MCF 10A (cell line): ENCODE measurements around the gene HSPA1L. TPM values are rescaled to one million over a fixed set of nuclear protein-coding genes. Genes with fewer than 3 reads are reported as not detected.
"Not testable (repeated sequence)": the region's sequence is repeated elsewhere in the genome, so short reads cannot be mapped to it uniquely, and the experiment has no call there.

Source experiments
- BruUV-seq: library from RNA; stranded (reverse); fragments of 400-500 nt; replicated peaks from 2 replicates; lab custom pipeline; 2021; lab: Mats Ljungman, UMichigan
- CTCF ChIA-PET: fragments of 300-600 bp; sonication (Branson Sonifier 250); formaldehyde crosslinking; extraction: SDS; loops from one replicate; lab custom pipeline; 2021; ENCODE audit warnings: antibody characterized with exemption, inconsistent platforms; lab: Yijun Ruan, JAX
- POLR2A ChIA-PET: fragments of 300-600, 350-650 bp; sonication (Branson Sonifier 250); formaldehyde crosslinking; extraction: SDS; loops from one replicate; lab custom pipeline; 2020; ENCODE audit warnings: antibody characterized with exemption, inconsistent platforms; lab: Yijun Ruan, JAX
- DNase-seq: peaks from one replicate; pipeline ENCODE4 v3.0.0-alpha.2; 2018; ENCODE audit not compliant: unreplicated experiment
- H3K27ac Mint-ChIP-seq: one replicate; pipeline ENCODE4 v1.8.0; 2022; ENCODE audit warnings: mild to moderate bottlenecking, low read depth, mixed read lengths; ENCODE audit not compliant: unreplicated experiment
- H3K27me3 Mint-ChIP-seq: one replicate; pipeline ENCODE4 v1.8.0; 2022; ENCODE audit warnings: mixed read lengths; ENCODE audit not compliant: insufficient read depth, unreplicated experiment
- H3K36me3 Mint-ChIP-seq: one replicate; pipeline ENCODE4 v1.8.0; 2022; ENCODE audit warnings: mild to moderate bottlenecking, moderate library complexity, mixed read lengths; ENCODE audit not compliant: insufficient read depth, unreplicated experiment
- H3K4me1 Mint-ChIP-seq: one replicate; pipeline ENCODE4 v1.8.0; 2022; ENCODE audit warnings: mixed read lengths; ENCODE audit not compliant: insufficient read depth, unreplicated experiment
- H3K4me3 Mint-ChIP-seq: one replicate; pipeline ENCODE4 v1.8.0; 2022; ENCODE audit warnings: mild to moderate bottlenecking, moderate library complexity, mixed read lengths; ENCODE audit not compliant: unreplicated experiment
- H3K9me3 Mint-ChIP-seq: one replicate; pipeline ENCODE4 v1.8.0; 2022; ENCODE audit warnings: mixed read lengths; ENCODE audit not compliant: unreplicated experiment
- intact Hi-C: fragments of 100-400 bp; cut with micrococcal nuclease; formaldehyde crosslinking; loops from 2 replicates; pipeline ENCODE4 v1.14.1; 2022
- total RNA-seq: library from RNA; stranded (reverse); gene quantifications from 2 replicates; pipeline ENCODE4 v1.2.3, GENCODE V29; 2022
- TF ChIP-seq, protein P1 (sequence below): fragments of 200-600 bp; IDR thresholded peaks from one replicate; pipeline ENCODE4 v1.8.0; 2022; ENCODE audit warnings: antibody characterized with exemption, mild to moderate bottlenecking; ENCODE audit not compliant: unreplicated experiment

Gene HSPA1L
- total RNA-seq, 1 experiment from 2014 or later: 0.35 TPM

- no peaks in the 10 kb centered on the region for H3K9me3 Mint-ChIP-seq
- H3K36me3 Mint-ChIP-seq: peaks cover 60% of the 10 kb centered on the region
- H3K4me1 Mint-ChIP-seq: peaks cover 31% of the 10 kb centered on the region
- POLR2A ChIA-PET: interaction anchor here (0.6 to 3.2 kb wide), 29 partner anchors 9 to 403 kb away, joined by 3 to 79 read pairs (median 6); partner anchors contain the start of genes ABHD16A, BAG6, C6orf47 and CLIC1
- no peak for DNase-seq
- peak overlapping the region; percentile 99 for H3K4me3 Mint-ChIP-seq
- BruUV-seq: TSS peak; percentile 47
- intact Hi-C loops: loop anchor here (2.0 kb wide), 2 partner anchors 36 to 66 kb away; partner anchors contain the start of gene DDAH2
- TF ChIP-seq, protein P1, sequence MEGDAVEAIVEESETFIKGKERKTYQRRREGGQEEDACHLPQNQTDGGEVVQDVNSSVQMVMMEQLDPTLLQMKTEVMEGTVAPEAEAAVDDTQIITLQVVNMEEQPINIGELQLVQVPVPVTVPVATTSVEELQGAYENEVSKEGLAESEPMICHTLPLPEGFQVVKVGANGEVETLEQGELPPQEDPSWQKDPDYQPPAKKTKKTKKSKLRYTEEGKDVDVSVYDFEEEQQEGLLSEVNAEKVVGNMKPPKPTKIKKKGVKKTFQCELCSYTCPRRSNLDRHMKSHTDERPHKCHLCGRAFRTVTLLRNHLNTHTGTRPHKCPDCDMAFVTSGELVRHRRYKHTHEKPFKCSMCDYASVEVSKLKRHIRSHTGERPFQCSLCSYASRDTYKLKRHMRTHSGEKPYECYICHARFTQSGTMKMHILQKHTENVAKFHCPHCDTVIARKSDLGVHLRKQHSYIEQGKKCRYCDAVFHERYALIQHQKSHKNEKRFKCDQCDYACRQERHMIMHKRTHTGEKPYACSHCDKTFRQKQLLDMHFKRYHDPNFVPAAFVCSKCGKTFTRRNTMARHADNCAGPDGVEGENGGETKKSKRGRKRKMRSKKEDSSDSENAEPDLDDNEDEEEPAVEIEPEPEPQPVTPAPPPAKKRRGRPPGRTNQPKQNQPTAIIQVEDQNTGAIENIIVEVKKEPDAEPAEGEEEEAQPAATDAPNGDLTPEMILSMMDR: no peak
- no peaks in the 10 kb centered on the region for H3K27me3 Mint-ChIP-seq
- CTCF ChIA-PET: interaction anchor here (0.6 to 2.8 kb wide), 6 partner anchors 8 to 354 kb away, joined by 4 to 22 read pairs (median 4); partner anchors contain the start of genes CLIC1 and LSM2
- peak overlapping the region; percentile 98 for H3K27ac Mint-ChIP-seq
Observed at GRCh38 chr6:31794866-31795615, 20.0 kb downstream of the HSPA1L start.

- no peaks in the 10 kb centered on the region for H3K27me3 Mint-ChIP-seq
- peaks cover 60% of the 10 kb centered on the region for H3K36me3 Mint-ChIP-seq
- peak overlapping the region; percentile 99 for H3K4me3 Mint-ChIP-seq
- no peaks in the 10 kb centered on the region for H3K9me3 Mint-ChIP-seq
- H3K27ac Mint-ChIP-seq: peak overlapping the region; percentile 98
- CTCF ChIA-PET: interaction anchor here (0.6 to 0.9 kb wide), 5 partner anchors 9 to 355 kb away, joined by 4 to 5 read pairs (median 4); partner anchors contain the start of gene CLIC1
- TSS peak; percentile 76 for BruUV-seq
- POLR2A ChIA-PET: interaction anchor here (0.6 to 3.2 kb wide), 25 partner anchors 10 to 834 kb away, joined by 3 to 79 read pairs (median 6); partner anchors contain the start of genes ABHD16A, C6orf47, CLIC1 and DDAH2
- TF ChIP-seq, protein P1: no peak
- intact Hi-C loops: loop anchor here (2.0 kb wide), 2 partner anchors 36 to 66 kb away; partner anchors contain the start of gene DDAH2
- DNase-seq: no peak
- peaks cover 31% of the 10 kb centered on the region for H3K4me1 Mint-ChIP-seq
Observed at GRCh38 chr6:31794294-31794865, 20.7 kb downstream of the HSPA1L start.

DNA sequence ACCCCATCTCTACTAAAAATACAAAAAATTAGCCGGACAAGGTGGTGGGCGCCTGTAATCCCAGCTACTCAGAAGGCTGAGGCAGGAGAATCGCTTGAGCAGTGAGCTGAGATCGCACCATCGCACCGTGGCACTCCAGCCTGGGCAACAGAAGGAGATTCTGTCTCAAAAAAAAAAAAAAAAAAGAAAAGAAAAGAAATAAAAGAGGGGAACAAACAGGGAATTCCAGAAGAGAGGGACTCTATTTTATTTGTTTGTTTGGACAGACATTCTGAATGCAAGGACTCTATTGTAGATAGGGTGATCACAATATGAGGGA, 21.2 kb downstream of the HSPA1L start:
- Mint-ChIP-seq H3K4me1 (peaks cover 31% of the 10 kb centered on the region), H3K27ac (peak overlapping the region; percentile 98), H3K4me3 (peak overlapping the region; percentile 99), H3K36me3 (peaks cover 63% of the 10 kb centered on the region)
- H3K9me3 Mint-ChIP-seq, BruUV-seq, DNase-seq, H3K27me3 Mint-ChIP-seq, CTCF ChIA-PET: not testable (repeated sequence)
- POLR2A ChIA-PET: interaction anchor here (0.7 to 3.2 kb wide), 4 partner anchors 13 to 833 kb away, joined by 3 to 77 read pairs (median 26); partner anchors contain the start of genes HSPA1B and LSM2
- intact Hi-C loops: loop anchor here (2.0 kb wide), 2 partner anchors 37 to 65 kb away; partner anchors contain the start of gene DDAH2

DNA sequence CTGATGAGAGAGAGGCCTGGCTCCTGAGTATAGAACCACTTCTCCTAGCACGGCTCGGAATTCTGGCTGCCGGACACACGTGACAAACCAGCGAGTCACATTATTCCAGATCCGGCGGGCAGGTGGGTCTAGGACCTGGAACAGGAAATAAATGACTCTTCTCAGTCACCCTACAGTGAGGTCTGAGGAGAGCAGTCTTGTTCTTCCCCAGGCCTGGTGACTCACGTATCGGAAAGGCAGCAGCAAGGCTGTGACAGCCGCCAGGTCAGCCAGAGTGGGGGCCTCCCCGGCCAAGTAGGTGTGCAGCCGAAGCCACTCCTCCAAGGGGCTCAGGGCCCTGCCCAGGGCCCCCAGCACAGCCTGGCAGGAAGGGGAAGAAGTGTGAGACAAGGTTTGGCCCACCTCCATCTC, 22.3 kb downstream of the HSPA1L start:
- H3K27me3 Mint-ChIP-seq: no peaks in the 10 kb centered on the region
- H3K4me1 Mint-ChIP-seq: peaks cover 31% of the 10 kb centered on the region
- CTCF ChIA-PET: interaction anchor here (0.7 to 2.0 kb wide), 3 partner anchors 22 to 60 kb away, joined by 3 to 9 read pairs (median 3); no protein-coding TSS in a partner anchor
- BruUV-seq: no TSS peak
- peak overlapping the region; percentile 98 for H3K27ac Mint-ChIP-seq
- POLR2A ChIA-PET: interaction anchor here (1.7 to 2.0 kb wide), 2 partner anchors 14 to 53 kb away, joined by 7 to 8 read pairs; partner anchors contain the start of genes LSM2 and MSH5
- H3K36me3 Mint-ChIP-seq: peaks cover 66% of the 10 kb centered on the region
- peak; percentile 86 for DNase-seq
- TF ChIP-seq, protein P1: no peak
- intact Hi-C loops: no loop called here
- no peaks in the 10 kb centered on the region for H3K9me3 Mint-ChIP-seq
- peak overlapping the region; percentile 99 for H3K4me3 Mint-ChIP-seq
